WI38 (cell line): ENCODE data around the gene RABL6.
A peak's percentile ranks its signal among the peaks of the same experiment; 100 is the strongest.

Experiments
- H3K4me3 ChIP-seq: 2 replicates; pipeline ENCODE4 v1.5.1; 2011; ENCODE audit warnings: low read depth, mild to moderate bottlenecking, control low read depth, low read length
- TF ChIP-seq, protein P1 (sequence below): IDR thresholded peaks from 2 replicates; pipeline ENCODE4 v1.5.1; 2012; ENCODE audit warnings: low read depth, mild to moderate bottlenecking, control low read depth, low read length

Gene RABL6

DNA sequence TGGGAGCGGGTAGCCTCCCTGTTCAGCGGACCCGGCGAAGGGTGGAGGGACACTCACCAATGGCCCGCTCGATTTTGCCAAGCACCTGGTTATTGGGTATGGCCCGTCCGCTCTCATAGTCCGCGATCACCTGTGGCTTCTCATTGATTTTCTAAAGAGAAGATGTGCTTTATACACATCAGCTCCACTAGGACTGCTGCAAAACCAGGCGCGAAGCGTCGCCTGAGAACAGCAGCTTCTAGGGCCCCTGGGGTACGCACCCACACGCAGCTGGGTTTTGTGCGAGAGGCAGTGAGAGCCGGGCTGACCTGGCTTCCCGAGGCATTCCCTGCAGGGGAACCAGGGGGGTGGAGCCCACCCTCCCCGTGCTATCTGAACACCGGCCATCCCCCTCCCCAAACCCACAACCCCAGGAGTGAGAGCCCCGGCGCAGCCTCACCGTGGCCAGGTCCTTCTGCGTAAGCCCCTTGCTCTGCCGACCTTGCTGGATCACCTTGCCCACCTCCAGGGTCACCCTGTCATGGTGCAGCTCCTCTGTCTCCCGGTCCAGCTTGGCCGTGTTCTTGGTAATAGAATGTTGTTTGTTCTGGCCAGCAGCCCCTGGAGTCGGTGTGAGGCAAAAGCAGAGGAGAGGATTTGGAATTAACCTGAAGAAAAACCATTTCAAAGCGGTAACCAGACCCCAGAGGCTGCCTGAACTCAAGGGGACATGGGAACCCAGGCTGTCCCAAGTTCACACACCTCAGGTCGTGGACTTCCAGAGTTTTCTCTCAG is 55.3 kb downstream of the RABL6 start:
- no peak overlapping the region for H3K4me3 ChIP-seq
- TF ChIP-seq, protein P1, sequence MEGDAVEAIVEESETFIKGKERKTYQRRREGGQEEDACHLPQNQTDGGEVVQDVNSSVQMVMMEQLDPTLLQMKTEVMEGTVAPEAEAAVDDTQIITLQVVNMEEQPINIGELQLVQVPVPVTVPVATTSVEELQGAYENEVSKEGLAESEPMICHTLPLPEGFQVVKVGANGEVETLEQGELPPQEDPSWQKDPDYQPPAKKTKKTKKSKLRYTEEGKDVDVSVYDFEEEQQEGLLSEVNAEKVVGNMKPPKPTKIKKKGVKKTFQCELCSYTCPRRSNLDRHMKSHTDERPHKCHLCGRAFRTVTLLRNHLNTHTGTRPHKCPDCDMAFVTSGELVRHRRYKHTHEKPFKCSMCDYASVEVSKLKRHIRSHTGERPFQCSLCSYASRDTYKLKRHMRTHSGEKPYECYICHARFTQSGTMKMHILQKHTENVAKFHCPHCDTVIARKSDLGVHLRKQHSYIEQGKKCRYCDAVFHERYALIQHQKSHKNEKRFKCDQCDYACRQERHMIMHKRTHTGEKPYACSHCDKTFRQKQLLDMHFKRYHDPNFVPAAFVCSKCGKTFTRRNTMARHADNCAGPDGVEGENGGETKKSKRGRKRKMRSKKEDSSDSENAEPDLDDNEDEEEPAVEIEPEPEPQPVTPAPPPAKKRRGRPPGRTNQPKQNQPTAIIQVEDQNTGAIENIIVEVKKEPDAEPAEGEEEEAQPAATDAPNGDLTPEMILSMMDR, result no peak

DNA sequence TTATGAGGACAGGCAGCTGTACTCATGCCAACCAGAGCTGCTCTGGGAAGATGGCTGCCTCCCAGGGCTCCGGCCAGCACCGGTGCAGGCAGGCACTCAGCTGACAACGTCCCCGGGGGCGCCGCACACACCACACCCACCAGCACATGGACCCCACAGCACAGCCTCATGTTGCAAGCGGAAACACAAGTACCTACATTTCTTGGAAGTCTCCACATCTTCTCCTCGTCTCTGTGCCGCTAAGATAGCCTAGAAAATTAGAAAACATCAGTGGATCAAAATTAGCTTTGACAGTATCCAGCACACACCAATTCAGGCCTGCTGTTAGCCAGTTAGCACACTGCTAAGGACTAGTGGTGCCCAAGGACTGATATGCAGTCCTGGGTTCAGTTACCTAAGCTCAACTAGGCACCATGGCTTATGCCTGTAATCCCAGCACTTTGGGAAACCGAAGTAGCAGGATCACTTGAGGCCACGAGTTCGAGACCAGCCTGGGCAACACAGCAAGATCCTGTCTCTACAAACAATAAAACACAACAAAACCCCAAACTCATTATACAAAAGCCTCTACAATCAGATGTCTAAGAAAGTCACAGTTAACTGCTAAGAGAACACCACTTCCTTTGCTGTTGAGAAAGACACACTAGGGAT is 56.0 kb downstream of the RABL6 start:
- TF ChIP-seq, protein P1, result no peak
- no peak overlapping the region for H3K4me3 ChIP-seq

DNA sequence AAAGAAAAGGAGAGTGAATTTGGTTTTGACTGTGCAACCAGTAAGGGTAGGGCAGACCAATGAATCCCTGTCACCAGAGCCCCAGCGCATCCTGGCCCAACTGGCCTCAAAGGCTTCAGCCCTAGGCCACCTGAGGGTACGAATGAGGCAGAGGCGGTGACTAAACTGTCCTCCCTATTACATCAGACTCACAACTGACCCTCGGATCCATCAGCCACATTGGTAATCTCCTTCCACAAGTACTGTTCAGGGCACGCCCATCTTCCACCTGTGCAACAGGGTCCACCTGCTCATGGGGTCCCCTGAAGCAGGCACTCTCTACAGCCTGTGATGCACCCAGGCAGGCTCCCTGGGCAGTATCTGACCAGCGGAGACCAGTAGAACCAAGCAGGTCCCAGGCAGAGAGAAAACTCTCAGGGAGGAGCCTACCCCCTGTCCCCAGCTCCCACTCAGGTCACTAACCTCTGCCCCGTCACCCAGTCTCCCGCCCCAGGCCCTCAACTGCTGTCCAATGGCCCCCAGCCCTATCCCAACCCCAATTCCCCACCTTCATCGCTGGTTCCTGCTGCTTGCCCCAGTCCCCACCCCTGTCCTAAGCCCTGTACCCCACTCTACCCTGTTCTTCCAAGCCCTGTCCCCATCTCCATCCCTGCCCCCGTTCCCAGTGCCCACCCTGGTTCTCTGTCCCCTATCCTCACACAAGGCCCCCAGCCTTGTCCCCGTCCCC is 57.5 kb downstream of the RABL6 start:
- TF ChIP-seq, protein P1, result no peak

DNA sequence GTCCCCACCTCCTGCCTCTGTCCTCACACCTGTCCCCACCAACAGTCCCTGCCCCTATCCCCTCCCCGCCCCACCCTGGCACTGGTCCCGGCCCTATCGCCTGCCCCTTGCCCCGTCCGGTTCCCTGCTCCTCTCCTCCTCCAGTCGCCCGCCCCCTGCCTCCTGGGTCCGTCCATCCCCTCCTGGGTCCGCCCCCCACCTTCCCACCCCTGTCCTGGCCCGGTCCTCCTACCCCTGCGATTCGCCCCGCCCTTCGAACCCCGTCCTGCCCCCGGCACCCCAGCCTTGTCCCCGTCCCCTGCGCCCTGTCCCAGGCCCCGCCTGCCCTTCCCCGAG is 58.0 kb downstream of the RABL6 start:
- TF ChIP-seq, protein P1, result no peak
- H3K4me3 ChIP-seq, result peak overlapping the region; percentile 78

More for the DNA sequence above, 57.5 kb downstream of the RABL6 start:
- peak overlapping the region; percentile 78 for H3K4me3 ChIP-seq

DNA sequence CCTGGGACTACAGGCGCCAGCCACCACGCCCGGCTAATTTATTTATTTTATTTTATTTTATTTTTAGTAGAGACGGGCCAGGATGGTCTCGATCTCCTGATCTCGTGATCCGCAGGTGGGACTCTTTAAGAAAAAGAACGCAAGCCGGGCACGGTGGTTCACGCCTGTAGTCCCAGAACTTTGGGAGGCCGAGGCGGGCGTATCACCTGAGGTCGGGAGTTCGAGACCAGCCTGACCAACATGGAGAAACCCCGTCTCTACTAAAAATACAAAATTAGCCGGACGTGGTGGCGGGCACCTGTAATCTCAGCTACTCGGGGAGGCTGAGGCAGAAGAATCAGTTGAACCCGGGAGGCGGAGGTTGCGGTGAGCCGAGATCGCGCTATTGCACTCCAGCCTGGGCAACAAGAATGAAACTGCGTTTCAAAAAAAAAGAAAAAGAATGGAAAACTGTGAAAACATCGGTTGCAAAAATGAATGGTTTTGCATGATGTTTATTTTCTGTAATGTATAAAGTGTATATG is 59.2 kb downstream of the RABL6 start:
- H3K4me3 ChIP-seq, result peak overlapping the region; percentile 78

DNA sequence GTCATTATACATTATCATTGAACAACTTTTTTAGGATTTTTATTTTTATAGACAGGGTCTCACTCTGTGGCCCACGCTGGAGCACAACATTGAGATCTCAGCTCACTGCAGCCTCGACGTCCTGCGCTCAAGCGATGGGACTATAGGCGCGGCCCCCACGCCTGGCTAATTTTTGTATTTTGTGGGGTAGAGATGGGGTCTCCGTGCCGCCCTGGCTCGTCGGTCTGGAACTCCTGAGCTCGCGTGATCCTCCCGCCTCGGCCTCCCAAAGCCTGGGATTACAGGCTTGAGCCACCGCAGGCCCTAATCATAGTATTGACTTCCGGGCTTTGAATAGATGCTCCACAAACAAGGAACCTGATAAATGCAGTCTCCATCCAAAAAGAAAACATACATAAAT is 59.7 kb downstream of the RABL6 start:
- no peak overlapping the region for H3K4me3 ChIP-seq
- TF ChIP-seq, protein P1, result no peak

DNA sequence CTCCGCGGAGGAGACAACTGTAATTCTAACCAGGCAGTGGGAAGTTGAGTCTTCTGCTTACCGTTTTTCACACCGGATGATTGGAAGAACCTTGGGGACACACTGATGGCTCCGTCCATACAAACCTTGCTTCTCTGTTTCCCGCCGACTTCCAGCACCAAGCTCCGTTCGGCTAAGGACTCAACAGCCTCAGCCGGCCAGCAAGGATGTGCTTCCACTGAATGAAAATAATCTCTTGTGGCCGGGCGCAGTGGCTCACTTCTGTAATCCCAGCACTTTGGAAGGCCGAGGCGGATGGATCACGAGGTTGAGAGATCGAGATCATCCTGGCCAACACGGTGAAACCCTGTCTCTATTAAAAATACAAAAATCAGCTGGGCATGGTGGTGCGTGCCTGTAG is 60.2 kb downstream of the RABL6 start:
- no peak overlapping the region for H3K4me3 ChIP-seq
- TF ChIP-seq, protein P1, result no peak
